Activated T-helper 1 cell treated with Interleukin-2 at 50 U/mL for 16 hours (primary cell): ENCODE results near the gene VOPP1.
"Not testable (repeated sequence)": the region's sequence is repeated elsewhere in the genome, so short reads cannot be mapped to it uniquely, and the experiment has no call there.

Experiments
- DNase-seq: peaks from one replicate; pipeline ENCODE4 v3.0.0-alpha.2; 2020; ENCODE audit warnings: low read depth

VOPP1 gene

GRCh38 chr7:55486192-55486590 is 86.1 kb downstream of the VOPP1 start:
- no peak for DNase-seq

GRCh38 chr7:55485501-55486191 is 86.7 kb downstream of the VOPP1 start:
- no peak for DNase-seq

GRCh38 chr7:55484834-55485233 is 87.5 kb downstream of the VOPP1 start:
- DNase-seq: no peak

DNA sequence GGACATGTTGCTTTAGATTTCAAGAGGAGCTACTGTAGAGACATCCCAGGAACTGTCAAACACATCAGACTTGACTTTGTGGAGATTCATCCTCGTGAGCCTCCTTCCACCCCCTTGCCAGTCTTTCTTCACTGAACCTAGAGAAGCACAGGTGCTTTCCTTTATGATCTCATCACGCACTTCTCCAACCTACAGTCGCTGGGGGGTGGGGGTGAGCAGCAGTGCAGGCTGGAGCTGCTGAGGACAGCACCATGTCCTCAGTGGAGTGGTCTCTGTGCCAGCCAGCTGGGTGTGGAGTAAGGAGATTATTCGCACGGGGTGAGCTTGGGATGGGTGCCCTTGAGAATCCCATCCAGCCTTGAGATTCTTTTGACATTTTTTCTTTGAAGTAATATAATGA is 88.1 kb downstream of the VOPP1 start:
- DNase-seq: no peak

DNA sequence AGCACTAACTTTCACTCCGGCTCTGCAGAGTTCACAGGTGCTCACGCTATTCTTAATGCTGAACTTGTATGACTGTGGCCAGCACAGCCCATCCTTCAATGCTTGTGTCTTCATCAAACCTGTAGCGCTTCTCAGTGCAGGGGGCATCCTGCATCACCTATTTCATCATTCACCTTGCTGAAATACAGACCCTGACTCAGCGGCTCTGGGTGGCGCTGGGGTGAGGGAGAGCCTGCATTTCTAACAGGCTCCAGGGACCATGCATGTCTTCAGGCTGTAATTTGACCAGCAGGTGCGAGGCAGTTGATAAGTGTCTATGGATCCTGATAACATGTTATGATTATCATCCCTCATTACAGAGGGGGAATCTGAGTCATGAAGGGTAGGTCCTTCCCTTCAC is 89.3 kb downstream of the VOPP1 start:
- DNase-seq: no peak

DNA sequence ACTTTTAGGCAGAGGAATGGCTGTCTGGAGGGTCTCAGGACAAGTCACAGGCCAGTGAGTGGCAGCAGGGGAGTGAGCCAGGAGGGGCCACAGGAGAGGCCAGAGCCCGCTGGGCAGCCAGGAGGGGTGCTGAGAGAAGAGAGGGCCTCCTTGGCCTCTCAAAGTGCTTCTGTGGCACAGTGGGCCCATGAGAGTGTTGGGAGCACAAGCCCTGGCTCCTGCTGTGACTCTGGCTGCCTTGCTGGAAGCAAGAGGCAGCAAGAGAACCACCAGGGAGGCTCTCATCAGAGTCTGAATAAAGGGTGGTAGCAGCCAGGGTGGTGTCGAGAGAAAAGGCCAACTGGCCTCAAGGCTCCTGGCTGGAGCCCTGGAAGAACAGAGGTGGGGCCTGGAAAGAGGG is 91.1 kb downstream of the VOPP1 start:
- DNase-seq: no peak

DNA sequence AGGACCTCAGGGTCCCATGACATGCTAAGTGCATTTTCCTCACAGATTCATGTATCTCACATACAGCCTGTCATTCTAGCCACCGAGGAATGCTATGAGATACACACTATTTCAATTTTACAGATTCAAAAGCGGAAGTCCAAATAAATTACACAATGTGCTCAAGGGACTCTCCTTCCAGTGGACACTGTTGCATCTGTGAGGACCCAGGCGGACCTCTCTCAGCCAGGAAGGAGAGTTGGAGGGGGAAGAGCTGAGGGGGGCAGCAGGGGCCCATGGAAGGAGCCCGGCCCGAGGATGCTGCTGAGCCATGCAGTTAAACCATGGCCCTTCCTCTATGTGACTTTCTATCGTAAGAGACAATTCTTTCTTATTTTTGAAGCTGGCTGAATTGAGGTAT is 93.6 kb downstream of the VOPP1 start:
- no peak for DNase-seq

- no peak for DNase-seq
Measured at GRCh38 chr7:55477781-55478374, 94.4 kb downstream of the VOPP1 start.

DNA sequence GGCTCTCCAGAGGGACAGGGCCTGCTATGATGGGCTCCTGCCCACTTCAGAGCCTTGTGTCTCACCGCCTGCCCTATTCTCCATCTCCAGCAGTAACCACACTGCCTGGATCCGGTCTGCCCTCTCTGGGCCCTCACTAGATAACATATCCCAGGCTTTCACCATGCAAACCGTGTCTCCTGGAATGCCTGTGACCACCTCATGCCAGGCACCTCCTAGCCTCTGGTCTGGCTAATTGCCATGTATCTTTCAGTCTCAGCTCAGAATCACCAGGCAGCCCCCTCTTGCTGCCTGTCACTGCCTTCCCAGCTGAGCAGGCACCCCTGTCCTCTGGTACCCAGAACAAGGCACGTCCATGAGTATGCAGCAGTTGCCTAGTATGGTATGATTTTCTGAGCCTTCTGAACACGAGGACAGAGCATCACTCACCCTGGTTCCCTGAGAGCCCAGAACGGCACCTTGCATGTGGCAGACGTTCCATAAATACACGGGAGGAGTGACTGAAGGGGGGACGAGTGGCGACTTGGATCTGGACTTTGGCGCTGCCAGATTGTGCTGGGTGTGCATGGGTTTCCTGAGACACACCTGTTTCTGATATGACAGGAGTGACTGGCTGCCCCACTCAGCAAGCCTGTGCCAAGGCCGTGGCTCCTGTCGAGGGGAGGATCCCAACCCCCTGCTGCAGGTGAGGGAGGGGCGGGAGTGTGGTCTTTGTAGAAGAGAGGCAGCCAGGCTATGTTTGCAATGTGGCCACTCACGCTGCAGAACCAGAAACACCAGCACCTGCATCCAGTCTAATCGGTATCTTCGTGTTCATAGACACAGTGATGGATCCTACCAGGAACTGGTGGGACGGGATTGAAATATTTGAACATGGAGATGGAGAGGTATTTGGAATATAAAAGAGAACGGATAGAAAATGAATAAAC is 95.2 kb downstream of the VOPP1 start:
- no peak for DNase-seq

GRCh38 chr7:55475855-55476803 is 96.2 kb downstream of the VOPP1 start:
- no peak for DNase-seq

DNA sequence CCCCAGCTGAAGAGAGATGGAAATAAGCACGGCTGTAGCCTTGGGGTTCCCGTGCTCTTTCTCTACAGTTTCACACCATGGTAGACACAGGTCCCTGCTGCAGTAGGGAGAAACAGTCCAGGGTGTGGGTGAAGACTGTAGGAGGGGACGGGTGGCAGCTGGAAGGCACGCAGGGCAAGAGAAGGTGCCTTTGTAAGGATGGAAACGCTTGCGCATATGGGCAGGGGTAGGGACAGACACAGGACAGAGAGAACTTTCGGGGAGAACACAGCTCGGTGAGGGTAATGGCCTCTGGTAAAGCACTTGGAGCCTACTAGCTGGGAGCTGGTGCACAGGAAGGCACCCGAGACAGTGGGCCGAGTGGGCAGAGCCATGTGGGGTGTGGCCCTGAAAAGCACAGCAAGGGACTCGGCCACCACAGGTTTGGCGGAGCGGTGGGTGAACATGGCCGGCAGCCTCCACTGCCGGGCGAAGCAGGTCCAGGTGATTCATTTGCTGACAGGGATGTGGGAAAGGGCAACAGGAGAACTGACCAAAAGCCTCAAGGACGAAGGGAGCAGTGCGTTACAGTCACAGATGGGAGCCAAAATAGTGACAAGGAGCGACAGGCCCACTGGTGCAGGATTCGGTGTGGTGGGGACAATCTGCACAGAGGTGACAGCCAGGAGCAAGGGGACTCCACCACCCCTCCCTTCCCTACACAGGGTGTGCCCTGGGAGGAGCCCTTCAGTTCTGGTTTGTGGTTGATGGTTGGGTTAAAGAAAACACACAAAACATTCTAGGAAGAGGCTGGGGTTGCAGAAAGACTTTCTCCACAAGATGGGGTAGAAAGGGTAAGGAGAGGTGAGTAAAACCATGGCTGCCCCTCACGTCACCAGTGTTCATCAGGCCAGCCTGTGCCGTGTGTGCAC is 97.1 kb downstream of the VOPP1 start:
- DNase-seq: peak; percentile 18

GRCh38 chr7:55473932-55474331 is 98.4 kb downstream of the VOPP1 start:
- DNase-seq: no peak

DNA sequence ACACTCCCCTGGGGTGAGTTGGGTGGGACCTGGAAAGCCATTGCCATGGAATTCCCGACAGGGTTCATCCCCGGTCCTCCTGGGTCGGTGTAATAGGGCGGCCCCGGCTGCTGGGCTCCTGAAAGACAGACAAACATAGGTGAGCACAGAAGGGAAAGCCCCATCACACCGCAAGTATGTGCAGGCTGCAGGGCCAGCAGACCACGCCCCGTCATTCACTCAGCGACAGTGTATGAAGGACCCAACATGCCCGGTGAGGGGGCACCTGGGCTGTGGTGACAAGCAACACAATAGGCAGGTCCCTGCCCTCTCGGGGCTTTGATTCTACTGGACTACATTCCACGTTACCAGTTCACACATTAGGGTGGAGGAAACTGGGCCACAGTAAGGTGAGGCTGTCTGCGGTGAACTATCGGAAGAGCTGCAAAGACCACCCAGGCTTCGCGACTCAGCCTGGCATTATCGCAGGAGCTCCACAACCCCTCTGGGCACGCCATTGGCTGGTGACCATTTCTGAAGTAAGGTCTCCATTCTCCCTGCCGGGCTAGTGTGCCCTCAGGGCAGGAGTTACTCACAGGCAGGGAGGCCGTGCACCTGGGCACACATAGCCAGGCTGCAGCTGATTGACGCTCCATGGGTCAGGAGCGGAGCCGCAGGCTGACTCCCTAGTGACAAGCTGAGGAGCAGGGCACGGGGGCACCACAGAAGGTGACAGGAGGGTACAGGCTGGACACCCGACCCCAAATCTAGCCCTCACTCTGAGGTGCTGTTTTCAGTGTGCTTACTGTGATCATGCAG is 99.2 kb downstream of the VOPP1 start:
- DNase-seq: no peak

DNA sequence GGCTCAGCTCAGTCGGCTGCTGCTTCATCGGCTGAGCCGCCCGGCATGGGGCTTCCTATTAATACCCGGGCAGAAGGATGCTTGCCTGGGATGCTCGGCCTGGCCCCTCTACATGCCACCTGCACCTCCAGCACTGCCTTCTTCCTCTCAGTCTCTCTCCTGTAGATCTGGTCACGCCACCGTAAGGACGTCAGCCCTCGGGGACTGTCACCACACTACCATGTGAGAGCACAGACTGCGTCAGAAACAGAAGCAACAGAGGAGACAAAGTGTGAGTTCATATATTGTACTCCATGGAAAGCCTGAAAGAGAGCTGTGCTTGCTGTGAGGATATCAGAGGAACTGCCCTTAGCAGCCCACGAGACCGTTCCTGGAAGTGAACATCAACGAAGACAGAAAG is 99.9 kb downstream of the VOPP1 start:
- DNase-seq: not testable (repeated sequence)

GRCh38 chr7:55471594-55471993 is 100.7 kb downstream of the VOPP1 start:
- DNase-seq: not testable (repeated sequence)

DNA sequence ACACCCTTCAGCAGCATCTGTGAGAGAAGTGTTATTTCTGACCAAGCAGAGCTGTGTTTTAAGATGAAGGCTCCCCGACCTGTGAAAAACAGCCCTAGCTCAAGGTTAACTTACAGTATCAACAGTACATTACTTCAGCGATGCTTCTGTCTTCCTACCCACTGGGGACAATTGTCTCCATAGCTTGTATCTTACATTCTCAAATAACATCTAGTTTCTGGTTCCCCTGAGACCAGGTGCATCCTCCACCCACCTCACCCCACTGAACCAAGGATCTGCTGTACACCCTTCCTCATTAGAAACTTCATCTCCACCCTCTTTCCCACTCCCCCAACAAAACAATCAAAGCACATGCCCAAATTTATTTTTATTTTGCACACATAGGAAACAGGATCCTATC is 102.0 kb downstream of the VOPP1 start:
- no peak for DNase-seq

DNA sequence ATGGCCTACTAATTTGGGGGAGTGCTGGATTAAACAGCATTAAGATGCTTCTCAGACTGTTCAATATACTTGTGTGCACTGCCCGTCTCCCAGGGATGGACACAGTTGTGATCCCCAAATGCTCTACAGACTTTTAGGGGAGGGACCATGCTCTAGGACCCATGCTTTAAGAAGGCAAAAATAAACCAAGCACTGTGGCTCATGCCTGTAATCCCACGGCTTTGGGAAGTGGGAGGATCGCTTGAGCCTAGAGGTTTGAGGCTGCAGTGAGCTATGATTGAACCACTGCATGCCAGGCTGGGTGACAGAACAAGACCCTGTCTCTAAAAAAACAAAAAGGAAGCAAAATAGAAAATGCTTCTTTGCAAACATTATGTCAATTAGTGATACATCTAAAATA is 102.6 kb downstream of the VOPP1 start:
- no peak for DNase-seq

DNA sequence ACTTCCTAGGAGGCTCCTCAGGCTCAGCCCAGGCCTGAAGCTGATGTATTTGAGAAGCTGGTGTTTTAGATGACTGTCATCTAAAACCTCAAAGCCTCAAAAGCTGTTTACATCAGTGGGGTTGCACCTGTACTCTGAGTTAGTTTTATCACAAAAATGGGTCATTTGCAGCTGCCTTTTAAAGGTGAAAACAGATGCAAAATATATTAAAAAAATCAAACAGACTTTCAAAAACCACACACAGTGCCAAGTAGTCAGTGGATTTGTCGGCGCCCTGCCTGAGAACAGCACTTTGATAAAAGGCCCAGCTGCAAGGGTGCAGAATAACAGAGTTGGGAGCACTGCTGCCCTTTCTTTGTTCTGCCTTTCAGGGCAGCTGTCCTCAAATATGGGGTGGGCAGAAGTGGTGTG is 103.0 kb downstream of the VOPP1 start:
- peak; percentile 28 for DNase-seq

DNA sequence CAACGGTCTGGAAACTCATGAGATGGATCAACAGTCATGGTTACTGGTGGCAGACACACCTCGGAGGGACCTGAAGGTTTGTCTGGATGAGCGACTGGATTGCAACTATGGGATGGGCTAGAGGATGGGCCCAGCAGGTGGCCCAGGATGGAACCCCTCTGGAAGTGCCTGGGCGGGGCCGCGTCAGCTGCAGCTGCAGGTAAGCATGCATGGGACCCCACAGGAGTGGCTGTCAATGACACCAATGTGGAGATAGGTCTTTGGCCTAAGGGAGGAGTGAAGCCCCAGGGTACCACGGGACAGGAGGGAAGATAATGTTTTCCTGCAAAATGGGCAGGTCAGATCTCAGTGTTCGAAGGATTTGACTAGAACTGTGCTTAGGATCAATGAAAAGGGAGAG is 103.8 kb downstream of the VOPP1 start:
- no peak for DNase-seq

DNA sequence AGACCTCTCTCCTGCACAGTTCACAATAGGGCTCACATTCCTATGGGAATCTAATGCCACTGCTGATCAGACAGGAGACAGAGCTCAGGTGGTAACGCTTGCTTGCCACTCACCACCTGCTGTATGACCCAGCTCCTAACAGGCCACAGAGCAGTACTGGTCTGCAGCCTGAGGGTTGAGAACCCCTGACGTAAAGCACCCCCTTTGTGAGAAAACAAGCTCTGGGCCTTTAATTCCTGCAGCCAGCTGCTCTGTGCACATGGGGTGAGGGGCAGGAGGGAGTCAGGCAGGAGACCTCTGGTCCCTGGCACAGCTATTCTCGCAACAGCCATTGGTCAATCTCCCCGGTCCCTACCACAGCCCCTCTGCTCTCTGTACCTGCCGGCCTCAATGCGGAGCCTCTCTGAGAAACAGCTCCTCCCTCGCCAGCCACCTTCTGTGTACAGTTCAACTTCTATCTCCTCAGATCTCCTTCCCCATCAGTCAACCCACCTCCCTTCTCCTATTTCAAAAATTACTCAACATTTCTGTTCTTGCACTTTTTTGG is 105.2 kb downstream of the VOPP1 start:
- no peak for DNase-seq
